ENCODE measurements around the gene RIPOR3. TPM values are rescaled to one million over a fixed set of nuclear protein-coding genes. Genes with fewer than 3 reads are reported as not detected.
A peak's percentile ranks its signal among the peaks of the same experiment; 100 is the strongest.
"Not testable (repeated sequence)": the region's sequence is repeated elsewhere in the genome, so short reads cannot be mapped to it uniquely, and the experiment has no call there.

RIPOR3 gene
- total RNA-seq, 2 experiments from 2014 or later, result not detected

DNA sequence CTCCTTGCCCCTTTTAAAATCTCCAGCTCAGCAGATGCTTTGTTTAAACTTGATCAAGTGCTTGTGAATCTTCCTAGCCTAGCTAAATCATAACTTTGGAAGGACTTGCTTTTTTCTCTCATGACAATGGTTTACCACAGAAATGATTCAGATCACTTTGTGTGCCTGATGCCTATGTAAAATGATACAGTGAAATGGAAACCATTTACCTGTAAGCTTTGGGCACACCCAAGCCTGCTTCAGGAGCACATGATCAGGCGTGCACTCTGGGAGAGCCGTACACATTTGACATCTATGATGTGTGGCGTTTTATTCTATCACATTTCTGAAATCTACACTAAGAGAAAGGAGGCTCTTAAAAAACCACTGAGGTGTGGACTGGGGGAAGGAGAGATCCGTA is 140.1 kb downstream of the RIPOR3 start:
- DNase-seq, result peak; percentile 50
- ChIA-PET POLR2A (interaction anchor here (0.8 to 9.4 kb wide), 7 partner anchors 9 to 40 kb away, joined by 3 to 56 read pairs (median 4); partner anchors contain the start of gene PTPN1), CTCF (interaction anchor here (0.9 to 7.4 kb wide), 7 partner anchors 10 to 198 kb away, joined by 3 to 30 read pairs (median 7); no protein-coding TSS in a partner anchor)
- H3K27ac Mint-ChIP-seq, result peak overlapping the region; percentile 79
- H3K4me3 Mint-ChIP-seq, result peak overlapping the region; percentile 15
- peaks cover 25% of the 10 kb centered on the region for H3K36me3 Mint-ChIP-seq
- H3K27me3 Mint-ChIP-seq, result no peaks in the 10 kb centered on the region
- H3K9me3 Mint-ChIP-seq, result no peaks in the 10 kb centered on the region
- intact Hi-C loops (cut with micrococcal nuclease), result loop anchor here (1.0 kb wide), 2 partner anchors 10 to 19 kb away; no protein-coding TSS in a partner anchor
- H3K4me1 Mint-ChIP-seq (ENCODE audit: low read depth), result peaks cover 38% of the 10 kb centered on the region

DNA sequence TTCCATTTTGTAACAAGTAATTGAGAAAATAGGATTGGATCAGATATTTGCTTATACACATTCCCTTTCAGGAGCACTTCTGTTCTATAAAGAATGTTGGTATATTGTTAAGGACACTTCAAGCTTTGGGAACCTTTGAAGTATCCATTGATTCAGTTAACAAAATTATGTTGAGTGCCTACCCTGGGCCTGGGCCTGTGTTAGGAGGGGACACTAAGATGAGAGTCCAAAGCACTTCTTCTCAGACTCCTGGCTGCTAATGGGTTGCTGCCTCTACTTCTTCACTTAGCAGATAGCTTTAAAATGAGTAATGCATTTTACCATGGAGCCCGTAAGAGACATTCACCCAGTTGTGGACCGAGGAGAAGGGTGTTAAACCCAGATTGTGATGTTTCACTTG is 140.8 kb downstream of the RIPOR3 start:
- Mint-ChIP-seq H3K27me3 (no peaks in the 10 kb centered on the region), H3K9me3 (no peaks in the 10 kb centered on the region), H3K4me3 (no peak overlapping the region), H3K36me3 (peaks cover 20% of the 10 kb centered on the region), H3K4me1 (ENCODE audit: low read depth) (peaks cover 38% of the 10 kb centered on the region), H3K27ac (peak overlapping the region; percentile 43)
- no peak for DNase-seq
- POLR2A ChIA-PET, result interaction anchor here (1.0 to 9.4 kb wide), 6 partner anchors 9 to 40 kb away, joined by 3 to 56 read pairs (median 4); partner anchors contain the start of gene PTPN1
- intact Hi-C loops (cut with micrococcal nuclease), result no loop called here
- CTCF ChIA-PET, result interaction anchor here (0.9 to 7.4 kb wide), 8 partner anchors 11 to 199 kb away, joined by 3 to 30 read pairs (median 6); no protein-coding TSS in a partner anchor

DNA sequence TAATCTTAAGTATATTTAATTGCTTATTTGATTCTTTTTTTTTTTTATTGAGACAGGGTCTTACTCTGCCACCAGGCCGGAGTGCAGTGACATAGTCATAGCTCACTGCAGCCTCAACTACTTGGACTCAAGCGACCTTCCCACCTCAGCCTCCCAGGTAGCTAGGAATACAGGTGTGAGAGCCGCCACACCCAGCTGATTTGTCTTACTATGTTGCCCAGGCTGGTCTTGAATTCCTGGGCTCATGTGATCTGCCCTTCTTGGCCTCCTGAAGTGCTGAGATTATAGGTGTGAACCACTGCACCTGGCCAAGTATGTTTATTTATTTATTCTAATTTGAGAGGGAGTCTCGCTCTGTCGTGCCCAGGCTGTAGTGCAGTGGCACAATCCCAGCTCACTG is 142.9 kb downstream of the RIPOR3 start:
- Mint-ChIP-seq H3K9me3 (no peaks in the 10 kb centered on the region), H3K4me1 (ENCODE audit: low read depth) (peaks cover 53% of the 10 kb centered on the region), H3K36me3 (peaks cover 25% of the 10 kb centered on the region), H3K27me3 (no peaks in the 10 kb centered on the region), H3K27ac (peak overlapping the region; percentile 80), H3K4me3 (no peak overlapping the region)
- intact Hi-C loops (cut with micrococcal nuclease), result no loop called here
- ChIA-PET CTCF (interaction anchor here (0.9 to 7.4 kb wide), 10 partner anchors 8 to 70 kb away, joined by 3 to 30 read pairs (median 5); partner anchors contain the start of gene PTPN1), POLR2A (interaction anchor here (1.0 to 9.4 kb wide), 5 partner anchors 14 to 37 kb away, joined by 4 to 56 read pairs (median 6); no protein-coding TSS in a partner anchor)
- no peak for DNase-seq

DNA sequence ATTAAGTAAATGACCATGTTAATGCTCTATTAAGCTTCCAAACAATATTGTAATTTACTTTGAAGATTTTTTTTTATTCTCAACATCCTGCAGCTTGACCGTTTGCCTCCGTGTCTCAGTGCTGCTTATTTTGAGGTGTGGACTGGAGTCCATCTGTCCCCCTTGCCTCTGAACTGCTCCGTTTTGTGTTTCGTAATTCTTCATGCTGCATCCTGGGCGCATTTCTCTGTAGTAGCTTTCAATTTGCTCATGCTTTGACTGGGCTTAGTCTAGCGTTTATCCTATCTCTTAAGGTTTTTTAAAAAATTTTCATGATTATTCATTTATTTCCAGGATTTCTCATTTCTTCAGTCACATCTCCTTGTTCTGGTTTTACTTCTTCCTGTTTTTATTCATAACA is 143.4 kb downstream of the RIPOR3 start:
- Mint-ChIP-seq H3K36me3 (peaks cover 27% of the 10 kb centered on the region), H3K27me3 (no peaks in the 10 kb centered on the region), H3K4me3 (no peak overlapping the region), H3K27ac (peak overlapping the region; percentile 80), H3K4me1 (ENCODE audit: low read depth) (peaks cover 57% of the 10 kb centered on the region), H3K9me3 (no peaks in the 10 kb centered on the region)
- intact Hi-C loops (cut with micrococcal nuclease), result no loop called here
- ChIA-PET POLR2A (interaction anchor here (1.1 to 9.4 kb wide), 4 partner anchors 15 to 36 kb away, joined by 4 to 56 read pairs (median 10); no protein-coding TSS in a partner anchor), CTCF (interaction anchor here (0.9 to 7.4 kb wide), 11 partner anchors 9 to 69 kb away, joined by 3 to 30 read pairs (median 5); partner anchors contain the start of gene PTPN1)
- DNase-seq, result no peak

DNA sequence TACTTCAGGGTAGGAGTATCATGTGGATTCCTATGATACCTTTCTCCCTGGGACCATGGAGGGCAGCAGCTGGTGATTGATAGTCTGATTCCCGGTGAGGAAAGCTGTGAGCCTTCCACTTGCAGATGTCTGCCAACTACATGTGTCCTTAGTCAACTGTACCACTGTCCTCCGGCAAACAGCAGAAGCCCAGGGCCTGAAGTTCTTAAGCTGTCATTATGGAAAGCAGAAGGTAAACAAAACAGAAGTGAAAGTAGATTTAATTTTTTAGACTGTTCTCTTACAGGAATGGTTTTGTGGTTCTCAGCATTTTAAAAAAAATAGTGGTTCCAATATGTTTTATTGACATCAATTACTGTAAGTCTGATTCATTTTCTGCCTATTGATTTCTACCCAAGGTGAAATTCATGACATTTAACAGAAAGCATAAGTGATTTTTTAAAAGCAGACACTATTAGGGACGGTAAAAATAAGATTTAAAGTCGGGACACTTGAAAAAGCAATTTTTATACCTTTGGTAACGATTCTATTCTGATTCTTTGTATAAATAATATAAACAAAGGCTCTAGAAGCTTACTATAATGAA is 144.5 kb downstream of the RIPOR3 start:
- peak; percentile 53 for DNase-seq
- H3K4me1 Mint-ChIP-seq (ENCODE audit: low read depth), result peaks cover 67% of the 10 kb centered on the region
- ChIA-PET CTCF (interaction anchor here (0.6 to 7.4 kb wide), 9 partner anchors 9 to 35 kb away, joined by 3 to 30 read pairs (median 5); partner anchors contain the start of gene PTPN1), POLR2A (interaction anchor here (0.6 to 9.4 kb wide), 5 partner anchors 16 to 36 kb away, joined by 3 to 56 read pairs (median 12); no protein-coding TSS in a partner anchor)
- no peaks in the 10 kb centered on the region for H3K9me3 Mint-ChIP-seq
- no peaks in the 10 kb centered on the region for H3K27me3 Mint-ChIP-seq
- H3K27ac Mint-ChIP-seq, result peak overlapping the region; percentile 80
- H3K4me3 Mint-ChIP-seq, result peak overlapping the region; percentile 73
- H3K36me3 Mint-ChIP-seq, result peaks cover 27% of the 10 kb centered on the region
- intact Hi-C loops (cut with micrococcal nuclease), result loop anchor here (1.0 kb wide), 3 partner anchors 14 to 31 kb away; no protein-coding TSS in a partner anchor

DNA sequence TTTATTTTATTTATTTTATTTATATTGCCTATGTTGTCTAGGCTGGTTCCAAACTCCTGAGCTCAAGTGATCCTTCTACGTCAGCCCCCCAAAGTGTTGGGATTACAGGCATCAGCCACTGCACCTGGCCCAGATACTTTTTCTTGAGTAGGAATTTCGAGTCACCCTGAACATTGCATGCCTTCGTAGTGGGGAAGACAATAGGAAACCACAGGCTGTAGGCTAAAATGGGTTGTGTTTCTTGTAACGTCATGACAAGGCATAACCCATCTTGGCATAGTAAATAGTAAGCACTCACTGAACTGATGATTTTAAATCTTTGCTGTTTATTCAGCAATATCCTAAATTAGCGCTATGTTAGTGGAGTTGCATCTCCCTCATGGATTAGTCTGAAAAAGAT is 146.2 kb downstream of the RIPOR3 start:
- no peaks in the 10 kb centered on the region for H3K9me3 Mint-ChIP-seq
- H3K4me3 Mint-ChIP-seq, result no peak overlapping the region
- DNase-seq, result no peak
- POLR2A ChIA-PET, result interaction anchor here (1.2 to 9.4 kb wide), 2 partner anchors 12 to 18 kb away, joined by 3 to 56 read pairs; no protein-coding TSS in a partner anchor
- CTCF ChIA-PET, result interaction anchor here (1.5 to 7.4 kb wide), 2 partner anchors 25 to 27 kb away, joined by 4 to 30 read pairs; no protein-coding TSS in a partner anchor
- peaks cover 29% of the 10 kb centered on the region for H3K36me3 Mint-ChIP-seq
- intact Hi-C loops (cut with micrococcal nuclease), result no loop called here
- peaks cover 83% of the 10 kb centered on the region for H3K4me1 Mint-ChIP-seq (ENCODE audit: low read depth)
- peak overlapping the region; percentile 80 for H3K27ac Mint-ChIP-seq
- no peaks in the 10 kb centered on the region for H3K27me3 Mint-ChIP-seq

DNA sequence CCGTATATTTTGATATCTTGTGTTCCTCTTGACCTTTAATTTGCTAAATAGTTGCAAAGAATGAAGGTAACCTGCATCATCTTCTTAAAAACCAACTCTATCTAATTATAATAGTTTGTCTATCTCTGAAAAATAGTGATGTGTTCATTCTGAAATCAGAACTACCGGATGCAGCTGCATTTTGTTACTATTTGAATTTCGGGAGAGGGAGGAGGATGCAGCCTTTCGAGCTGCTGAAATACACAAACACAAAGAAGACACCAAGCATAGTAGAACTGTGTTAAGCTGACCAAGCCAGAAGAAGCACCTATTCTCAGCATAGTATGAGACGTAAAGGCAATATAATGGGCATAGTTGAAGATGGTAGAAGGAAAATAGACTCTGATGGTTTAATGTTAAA is 148.0 kb downstream of the RIPOR3 start:
- peaks cover 82% of the 10 kb centered on the region for H3K4me1 Mint-ChIP-seq (ENCODE audit: low read depth)
- peaks cover 19% of the 10 kb centered on the region for H3K36me3 Mint-ChIP-seq
- ChIA-PET POLR2A (interaction anchor here (9.4 kb wide), 1 partner anchor 19 kb away, joined by 56 read pairs; no protein-coding TSS in a partner anchor), CTCF (interaction anchor here (0.8 kb wide), 1 partner anchor 33 kb away, joined by 3 read pairs; the partner anchor contains the start of gene PTPN1)
- DNase-seq, result no peak
- peak overlapping the region; percentile 33 for H3K27ac Mint-ChIP-seq
- no peaks in the 10 kb centered on the region for H3K9me3 Mint-ChIP-seq
- intact Hi-C loops (cut with micrococcal nuclease), result no loop called here
- no peak overlapping the region for H3K4me3 Mint-ChIP-seq
- H3K27me3 Mint-ChIP-seq, result no peaks in the 10 kb centered on the region

DNA sequence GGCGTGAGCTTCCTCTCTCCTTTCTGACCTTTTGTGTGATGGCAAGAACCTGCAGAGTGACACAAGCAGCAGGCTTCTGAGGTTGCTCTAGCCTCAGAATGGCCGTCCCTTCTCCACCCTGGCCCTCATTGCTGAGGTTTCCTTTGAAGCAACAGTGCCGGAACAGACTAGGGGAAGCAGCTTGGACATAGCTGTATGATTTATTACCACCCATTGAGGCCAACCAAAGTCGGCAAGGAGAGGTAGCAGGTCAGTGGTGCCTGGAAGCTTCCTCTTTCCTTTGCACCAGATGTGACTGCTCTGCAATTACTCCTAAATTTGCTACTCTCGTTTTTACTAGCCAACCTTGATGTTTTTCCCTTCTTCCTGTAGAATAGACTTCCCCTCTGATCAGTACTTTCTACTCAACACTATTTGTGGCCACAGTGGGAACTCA is 149.7 kb downstream of the RIPOR3 start:
- ChIA-PET POLR2A (interaction anchor here (1.2 kb wide), 2 partner anchors 9 to 20 kb away, joined by 4 to 5 read pairs; no protein-coding TSS in a partner anchor), CTCF (interaction anchor here (1.0 to 1.3 kb wide), 3 partner anchors 22 to 362 kb away, joined by 3 read pairs; no protein-coding TSS in a partner anchor)
- peaks cover 15% of the 10 kb centered on the region for H3K36me3 Mint-ChIP-seq
- intact Hi-C loops (cut with micrococcal nuclease), result no loop called here
- H3K27me3 Mint-ChIP-seq, result no peaks in the 10 kb centered on the region
- H3K4me1 Mint-ChIP-seq (ENCODE audit: low read depth), result peaks cover 79% of the 10 kb centered on the region
- H3K4me3 Mint-ChIP-seq, result no peak overlapping the region
- DNase-seq, result no peak
- H3K27ac Mint-ChIP-seq, result peak overlapping the region; percentile 63
- H3K9me3 Mint-ChIP-seq, result no peaks in the 10 kb centered on the region

DNA sequence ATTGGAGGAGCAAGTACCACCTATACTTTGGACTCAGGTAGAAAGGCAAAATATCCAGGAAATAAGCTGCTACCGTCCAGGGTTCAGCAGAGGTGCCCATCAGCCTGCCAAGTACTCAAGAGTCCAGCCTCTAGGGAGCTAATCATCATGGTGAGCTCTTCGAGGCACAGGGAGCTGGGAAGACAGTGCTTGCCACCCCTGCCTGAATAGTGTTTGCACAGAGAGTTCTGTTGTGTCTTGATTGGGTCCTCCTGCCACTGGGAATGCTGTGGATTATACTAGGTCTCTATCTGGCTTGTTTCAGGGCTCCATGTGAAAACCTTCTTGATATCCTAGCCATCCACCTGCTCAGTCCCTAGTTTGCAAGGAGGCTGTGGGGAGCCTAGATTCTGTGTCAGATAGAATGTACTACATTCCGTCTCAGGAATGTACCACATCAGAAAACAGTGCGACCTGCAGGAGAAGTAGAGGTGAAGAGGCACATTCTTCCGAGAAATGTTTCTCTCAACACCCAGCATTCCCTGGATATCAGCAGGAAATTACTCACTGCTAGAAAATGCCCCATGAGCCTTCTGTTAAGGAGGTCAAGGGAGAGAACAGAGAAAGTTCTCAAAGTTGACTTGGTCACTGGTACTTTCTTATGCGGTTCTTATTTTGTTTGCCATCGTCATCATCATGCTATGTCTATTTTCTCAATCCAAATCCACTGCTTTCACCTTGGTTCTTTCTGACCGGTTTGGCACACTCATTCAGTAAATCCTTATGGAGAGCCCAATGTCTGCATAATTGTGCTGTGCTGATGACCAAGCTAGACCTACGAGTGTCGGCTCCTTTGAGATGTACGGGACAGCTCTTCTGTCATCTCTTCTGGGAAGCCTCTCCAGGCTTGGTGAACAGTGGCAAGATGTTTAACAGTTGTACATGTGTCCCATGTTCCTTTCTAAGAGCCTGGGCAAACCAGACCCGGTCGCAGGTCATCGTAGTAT is 150.4 kb downstream of the RIPOR3 start:
- no peaks in the 10 kb centered on the region for H3K27me3 Mint-ChIP-seq
- intact Hi-C loops (cut with micrococcal nuclease), result no loop called here

DNA sequence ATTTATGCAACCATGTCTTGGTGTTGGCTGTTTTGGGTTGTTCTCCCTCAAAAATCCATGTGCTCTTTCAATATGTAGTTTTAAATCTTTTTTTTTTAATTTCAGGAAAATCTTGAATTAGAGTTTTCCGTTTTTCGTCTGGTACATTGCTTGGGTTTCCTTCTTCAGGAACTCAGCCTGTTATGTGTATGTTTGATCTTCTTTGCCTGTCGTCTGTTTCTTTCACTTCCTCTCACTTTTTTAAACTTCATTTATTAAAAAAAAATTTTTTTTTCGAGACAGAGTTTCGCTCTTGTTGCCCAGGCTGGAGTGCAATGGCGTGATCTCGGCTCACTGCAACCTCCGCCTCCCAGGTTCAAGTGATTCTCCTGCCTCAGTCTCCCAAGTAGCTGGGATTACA is 151.5 kb downstream of the RIPOR3 start:
- Mint-ChIP-seq H3K4me1 (ENCODE audit: low read depth) (peaks cover 79% of the 10 kb centered on the region), H3K36me3 (peaks cover 15% of the 10 kb centered on the region)
- H3K27me3 Mint-ChIP-seq; H3K9me3 Mint-ChIP-seq; CTCF ChIA-PET; intact Hi-C loops (cut with micrococcal nuclease); DNase-seq; H3K4me3 Mint-ChIP-seq; POLR2A ChIA-PET; H3K27ac Mint-ChIP-seq: not testable (repeated sequence)

More for the DNA sequence above, 150.4 kb downstream of the RIPOR3 start:
- DNase-seq, result no peak
- POLR2A ChIA-PET, result interaction anchor here (1.2 kb wide), 2 partner anchors 10 to 20 kb away, joined by 4 to 5 read pairs; no protein-coding TSS in a partner anchor
- H3K4me1 Mint-ChIP-seq (ENCODE audit: low read depth), result peaks cover 78% of the 10 kb centered on the region
- CTCF ChIA-PET, result interaction anchor here (0.7 to 1.0 kb wide), 3 partner anchors 23 to 362 kb away, joined by 3 read pairs; no protein-coding TSS in a partner anchor
- H3K27ac Mint-ChIP-seq, result peak overlapping the region; percentile 63
- H3K9me3 Mint-ChIP-seq, result no peaks in the 10 kb centered on the region
- peaks cover 15% of the 10 kb centered on the region for H3K36me3 Mint-ChIP-seq
- no peak overlapping the region for H3K4me3 Mint-ChIP-seq

DNA sequence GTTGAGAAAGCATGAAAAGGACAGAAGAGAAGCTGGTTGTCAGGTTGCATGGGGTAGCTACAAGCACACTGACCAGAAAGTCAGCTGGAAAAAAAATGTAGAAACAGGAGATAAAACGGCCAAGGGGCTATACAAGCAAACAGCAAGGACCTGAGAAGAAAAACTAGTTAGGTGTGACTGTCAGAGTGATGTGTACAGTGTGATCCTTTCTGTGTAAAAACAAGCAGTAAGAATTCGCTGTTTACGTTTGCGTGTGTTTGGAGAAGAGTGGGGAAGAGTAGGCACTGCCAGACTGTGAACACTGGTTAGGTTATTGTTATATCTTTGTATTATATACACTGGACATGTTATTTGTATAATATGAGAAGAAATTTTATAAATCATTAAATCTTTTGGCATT is 153.1 kb downstream of the RIPOR3 start:
- Mint-ChIP-seq H3K27ac (no peak overlapping the region), H3K27me3 (no peaks in the 10 kb centered on the region), H3K4me3 (no peak overlapping the region), H3K36me3 (peaks cover 13% of the 10 kb centered on the region), H3K9me3 (no peaks in the 10 kb centered on the region), H3K4me1 (ENCODE audit: low read depth) (peaks cover 83% of the 10 kb centered on the region)
- CTCF ChIA-PET, result interaction anchor here (0.6 to 1.2 kb wide), 4 partner anchors 18 to 38 kb away, joined by 3 to 4 read pairs (median 3); no protein-coding TSS in a partner anchor
- intact Hi-C loops (cut with micrococcal nuclease), result no loop called here
- DNase-seq, result no peak
- POLR2A ChIA-PET, result interaction anchor here (0.6 to 1.4 kb wide), 4 partner anchors 22 to 852 kb away, joined by 3 to 5 read pairs (median 4); no protein-coding TSS in a partner anchor
